Measurements from ENCODE around the gene DCP1B.

GRCh38 chr12:1906579-1906978, 97.7 kb downstream of the DCP1B start:
- TF ChIP-seq CTCF (IDR thresholded peaks at IDR 0.05) (no peak), REST (IDR thresholded peaks at IDR 0.05; ENCODE audit: insufficient read depth in 1 of 2, low read depth in 2 of 2, low read length in 1 of 2) (no peak)
